Subcutaneous abdominal adipose tissue (tissue), 5 donors: Measurements from ENCODE around the gene NBAS.

ENCODE experiments used
- H3K27ac ChIP-seq: one replicate; pipeline ENCODE4 v1.7.0; 2013; ENCODE audit warnings: low read depth, mild to moderate bottlenecking, inconsistent platforms, low read length, moderate library complexity
- H3K27me3 ChIP-seq, 5 donors: one replicate each; pipeline ENCODE4 v1.7.0; 2013; ENCODE audit warnings: low read length in 5 of 5, inconsistent platforms in 1 of 5; ENCODE audit not compliant: control insufficient read depth in 5 of 5, insufficient read depth in 4 of 5
- H3K36me3 ChIP-seq, 5 donors: one replicate each; pipeline ENCODE4 v1.7.0; 2013; ENCODE audit warnings: low read length in 5 of 5; ENCODE audit not compliant: control insufficient read depth in 5 of 5, insufficient read depth in 5 of 5
- H3K4me1 ChIP-seq, 5 donors: one replicate each; pipeline ENCODE4 v1.7.0; 2013; ENCODE audit warnings: low read length in 5 of 5, mild to moderate bottlenecking in 3 of 5, moderate library complexity in 1 of 5; ENCODE audit not compliant: control insufficient read depth in 5 of 5, insufficient read depth in 5 of 5
- H3K4me3 ChIP-seq, 5 donors: one replicate each; pipeline ENCODE4 v1.7.0; 2013; ENCODE audit warnings: low read length in 5 of 5, low read depth in 1 of 5
- H3K9ac ChIP-seq, 5 donors: one replicate each; pipeline ENCODE4 v1.7.0; 2013; ENCODE audit warnings: low read length in 5 of 5, mild to moderate bottlenecking in 4 of 5, moderate library complexity in 3 of 5
- H3K9me3 ChIP-seq, 5 donors: one replicate each; pipeline ENCODE4 v1.7.0; 2013; ENCODE audit warnings: low read length in 5 of 5; ENCODE audit not compliant: control insufficient read depth in 5 of 5
- donor health status: healthy.
- donor health status: healthy.
- donor health status: healthy.
- donor health status: healthy.
- donor health status: healthy.

The NBAS gene

DNA sequence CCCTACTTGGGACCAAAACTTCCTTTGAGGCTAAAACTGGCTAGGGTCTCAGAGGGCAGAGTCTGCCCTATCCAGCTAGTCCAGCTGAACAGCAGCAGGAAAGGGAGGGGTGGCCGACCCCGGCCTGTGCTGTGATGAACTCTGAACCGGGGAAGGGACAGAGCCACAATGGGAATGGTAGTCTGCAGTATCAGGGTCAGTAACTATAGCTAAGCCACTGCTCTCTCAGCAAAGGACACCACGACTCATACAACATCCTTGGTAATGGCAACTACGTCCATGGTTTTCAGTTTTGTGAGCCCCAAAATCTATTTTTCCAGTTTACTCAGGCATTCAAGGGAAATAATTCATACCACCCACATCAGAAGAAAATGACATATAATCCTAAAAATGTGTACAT, 75.2 kb downstream of the NBAS start:
- H3K27ac ChIP-seq: no peak overlapping the region
- no peaks in the 10 kb centered on the region for H3K9me3 ChIP-seq
- H3K9ac ChIP-seq: no peak overlapping the region
- H3K36me3 ChIP-seq: peaks cover 30 to 52% (median 44%) of the 10 kb centered on the region in 5 donors
- no peak overlapping the region for H3K4me3 ChIP-seq
- no peaks in the 10 kb centered on the region for H3K27me3 ChIP-seq
- no peaks in the 10 kb centered on the region for H3K4me1 ChIP-seq

DNA sequence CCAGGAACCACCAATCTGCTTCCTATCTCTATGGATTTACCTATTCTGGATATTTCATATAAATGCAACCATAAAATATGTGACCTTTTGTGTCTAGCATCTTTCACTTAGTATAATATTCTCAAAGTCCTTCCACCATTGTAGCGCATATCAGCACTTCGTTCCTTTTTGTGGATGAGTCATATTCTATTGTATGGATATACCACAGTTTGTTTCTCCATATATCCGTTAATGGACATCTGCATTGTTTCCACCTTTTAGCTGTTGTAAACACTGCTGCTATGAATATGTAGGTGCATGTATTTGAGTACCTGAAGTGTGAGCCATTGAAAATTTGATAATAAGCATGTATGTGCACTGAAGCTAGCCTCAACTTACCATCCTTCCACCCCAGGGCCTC, 80.1 kb downstream of the NBAS start:
- Histone ChIP-seq H3K4me3 (no peak overlapping the region), H3K27ac (no peak overlapping the region), H3K27me3 (no peaks in the 10 kb centered on the region), H3K36me3 (peaks cover 24 to 46% (median 30%) of the 10 kb centered on the region in 5 donors), H3K4me1 (no peaks in the 10 kb centered on the region), H3K9me3 (no peaks in the 10 kb centered on the region), H3K9ac (no peak overlapping the region)

DNA sequence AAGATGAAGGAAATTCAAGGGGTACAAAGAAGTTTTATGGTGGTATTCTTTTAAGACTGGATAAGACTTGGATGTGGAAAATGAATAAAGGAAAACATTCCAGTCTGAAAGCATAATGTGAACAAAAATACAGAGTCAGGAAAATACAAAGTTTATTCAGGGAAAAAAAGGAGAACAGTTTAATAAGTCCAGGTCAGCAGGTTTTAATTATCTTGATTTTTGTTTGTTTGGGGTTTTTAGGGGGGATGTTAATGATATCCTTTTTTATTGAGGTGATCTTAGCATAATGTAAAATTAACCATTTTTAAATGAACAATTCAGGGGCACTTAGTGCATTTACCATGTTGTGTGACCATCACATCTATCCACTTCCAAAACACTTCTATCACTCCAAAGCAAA, 80.6 kb downstream of the NBAS start:
- no peak overlapping the region for H3K9ac ChIP-seq
- no peaks in the 10 kb centered on the region for H3K4me1 ChIP-seq
- H3K36me3 ChIP-seq: peaks cover 19 to 47% (median 30%) of the 10 kb centered on the region in 5 donors
- H3K9me3 ChIP-seq: no peaks in the 10 kb centered on the region
- H3K27me3 ChIP-seq: no peaks in the 10 kb centered on the region
- no peak overlapping the region for H3K4me3 ChIP-seq
- no peak overlapping the region for H3K27ac ChIP-seq

DNA sequence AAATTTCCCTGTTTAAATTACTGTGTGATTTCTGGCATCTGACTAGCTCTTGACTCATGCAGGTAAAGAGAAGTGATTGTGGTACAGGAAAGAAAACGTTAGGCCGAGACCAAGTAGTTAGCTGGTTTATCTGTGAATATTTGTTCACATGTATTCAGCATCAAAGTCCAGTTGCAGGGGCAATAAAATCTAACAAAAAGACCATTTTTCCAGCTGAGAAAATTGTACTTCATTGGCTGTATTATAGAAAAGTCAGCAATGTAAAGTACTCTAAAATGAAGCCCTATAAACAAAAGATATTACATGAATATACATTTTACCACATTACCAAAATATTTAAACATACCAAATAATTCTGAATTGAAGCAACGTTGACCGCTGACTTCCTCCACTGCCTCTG, 88.3 kb downstream of the NBAS start:
- Histone ChIP-seq H3K27me3 (no peaks in the 10 kb centered on the region), H3K4me1 (no peaks in the 10 kb centered on the region), H3K9ac (no peak overlapping the region), H3K36me3 (peaks cover 33 to 45% (median 39%) of the 10 kb centered on the region in 5 donors), H3K9me3 (no peaks in the 10 kb centered on the region), H3K4me3 (no peak overlapping the region), H3K27ac (no peak overlapping the region)

DNA sequence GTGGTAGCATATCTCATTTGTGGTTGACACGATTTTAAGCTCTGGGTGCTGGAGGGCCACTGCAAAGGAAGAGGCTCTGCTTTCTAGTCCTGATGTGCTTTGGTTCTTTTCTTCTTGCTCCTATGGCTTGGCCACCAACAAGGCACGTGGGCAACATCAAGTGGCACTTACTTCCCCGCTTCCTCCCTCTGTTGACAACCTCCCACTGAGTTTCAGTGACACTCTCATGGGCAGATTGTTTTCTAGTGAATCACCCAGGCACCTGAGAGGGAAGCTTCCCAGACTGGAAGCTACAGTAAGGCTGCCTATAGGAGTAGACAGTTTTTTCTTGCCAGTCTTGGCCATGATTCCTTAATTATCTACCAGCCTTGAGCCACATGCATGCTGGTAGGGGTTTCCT, 89.0 kb downstream of the NBAS start:
- Histone ChIP-seq H3K4me3 (no peak overlapping the region), H3K9ac (no peak overlapping the region), H3K27me3 (no peaks in the 10 kb centered on the region), H3K4me1 (no peaks in the 10 kb centered on the region), H3K27ac (no peak overlapping the region), H3K9me3 (no peaks in the 10 kb centered on the region), H3K36me3 (peaks cover 33 to 49% (median 42%) of the 10 kb centered on the region in 5 donors)

DNA sequence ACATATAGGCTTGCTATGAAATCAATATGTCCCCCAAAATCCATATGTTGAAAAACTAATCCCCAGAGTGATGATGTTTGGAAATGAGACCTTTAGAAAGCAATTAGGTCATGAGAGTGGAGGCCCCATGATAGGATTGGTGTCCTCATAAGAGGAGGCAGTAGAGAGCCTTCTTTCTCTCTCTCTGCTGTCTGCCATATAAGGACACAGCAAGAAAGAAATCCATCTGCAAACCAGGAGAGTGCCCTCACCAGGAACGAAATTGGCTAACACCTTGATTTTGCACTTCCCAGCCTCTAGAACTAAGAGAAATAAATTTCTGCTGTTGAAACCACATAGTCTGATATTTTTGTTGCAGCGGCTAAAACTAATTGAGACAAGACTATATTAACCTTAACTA, 89.5 kb downstream of the NBAS start:
- H3K4me1 ChIP-seq: no peaks in the 10 kb centered on the region
- H3K27me3 ChIP-seq: no peaks in the 10 kb centered on the region
- no peak overlapping the region for H3K9ac ChIP-seq
- H3K9me3 ChIP-seq: no peaks in the 10 kb centered on the region
- no peak overlapping the region for H3K27ac ChIP-seq
- H3K36me3 ChIP-seq: peaks cover 36 to 52% (median 46%) of the 10 kb centered on the region in 5 donors
- H3K4me3 ChIP-seq: no peak overlapping the region

DNA sequence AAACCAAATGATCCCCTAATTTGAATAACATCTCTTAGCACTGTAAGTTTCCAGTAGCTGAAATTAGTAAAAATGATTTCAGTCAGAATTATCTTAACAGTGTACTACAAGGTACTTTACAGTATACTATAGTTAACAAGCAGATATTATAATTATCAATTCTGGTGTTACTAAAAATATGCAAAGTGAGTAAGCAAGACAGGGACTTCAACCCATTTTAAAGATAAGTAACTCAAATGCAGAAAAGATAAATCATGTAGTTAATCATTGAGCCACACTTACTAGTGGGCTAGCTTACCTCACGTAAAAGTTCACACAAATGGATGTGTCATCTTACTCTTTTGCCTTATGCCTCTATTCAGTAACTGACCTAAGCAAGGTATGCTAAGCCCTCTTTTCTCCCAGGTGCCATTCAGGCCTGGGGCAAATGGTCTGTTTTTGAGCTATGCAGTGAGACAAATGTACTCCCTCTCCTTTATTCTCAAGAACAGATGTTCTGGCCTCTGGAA, 101.0 kb downstream of the NBAS start:
- Histone ChIP-seq H3K4me1 (peaks cover 0 to 20% (median 5%) of the 10 kb centered on the region in 5 donors), H3K9me3 (no peaks in the 10 kb centered on the region), H3K36me3 (peaks cover 14 to 45% (median 26%) of the 10 kb centered on the region in 5 donors), H3K9ac (no peak overlapping the region), H3K27me3 (no peaks in the 10 kb centered on the region), H3K27ac (no peak overlapping the region), H3K4me3 (no peak overlapping the region)

DNA sequence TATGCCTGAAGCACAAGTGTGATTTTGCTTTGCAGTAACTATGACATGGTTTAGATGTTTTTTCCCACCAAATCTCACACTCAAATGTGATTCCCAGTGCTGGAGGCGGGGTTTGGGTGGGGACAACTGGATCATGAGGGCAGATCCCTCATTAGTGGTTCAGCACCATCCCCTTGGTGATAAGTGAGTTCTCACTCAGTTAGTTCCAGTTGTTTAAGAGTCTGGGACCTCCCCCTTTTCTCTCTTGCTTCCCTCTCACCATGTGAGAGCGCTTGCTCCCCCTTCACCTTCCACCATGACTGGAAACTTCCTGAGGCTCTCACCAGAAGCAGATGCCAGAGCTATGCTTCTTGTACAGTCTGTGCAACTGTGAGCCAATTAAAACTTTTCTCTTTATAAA, 102.9 kb downstream of the NBAS start:
- peaks cover 0 to 21% (median 5%) of the 10 kb centered on the region in 5 donors for H3K4me1 ChIP-seq
- no peak overlapping the region for H3K4me3 ChIP-seq
- no peak overlapping the region for H3K27ac ChIP-seq
- peaks cover 8 to 36% (median 20%) of the 10 kb centered on the region in 5 donors for H3K36me3 ChIP-seq
- no peak overlapping the region for H3K9ac ChIP-seq
- H3K27me3 ChIP-seq: no peaks in the 10 kb centered on the region
- H3K9me3 ChIP-seq: no peaks in the 10 kb centered on the region

DNA sequence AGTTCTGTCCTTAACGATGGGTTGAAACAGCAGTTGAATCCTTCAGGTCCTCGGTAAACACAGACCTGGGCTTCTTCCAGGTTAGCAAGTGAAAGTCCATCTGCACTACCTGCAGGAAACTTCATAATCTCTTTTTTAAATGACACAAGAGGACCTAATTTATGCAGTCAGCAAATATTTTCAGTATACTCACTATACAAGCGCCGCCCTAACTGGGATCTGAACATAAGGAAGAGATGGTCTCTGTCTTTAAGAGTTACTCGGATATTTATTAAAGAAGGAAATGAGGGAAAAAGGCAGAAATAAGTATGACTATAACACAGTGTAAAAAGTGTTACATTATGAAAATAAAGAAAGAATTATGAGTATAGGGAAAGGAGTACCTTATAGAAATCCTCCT, 103.3 kb downstream of the NBAS start:
- no peaks in the 10 kb centered on the region for H3K9me3 ChIP-seq
- no peak overlapping the region for H3K4me3 ChIP-seq
- peaks cover 0 to 21% (median 5%) of the 10 kb centered on the region in 5 donors for H3K4me1 ChIP-seq
- H3K9ac ChIP-seq: no peak overlapping the region
- H3K27me3 ChIP-seq: no peaks in the 10 kb centered on the region
- peaks cover 8 to 33% (median 18%) of the 10 kb centered on the region in 5 donors for H3K36me3 ChIP-seq
- no peak overlapping the region for H3K27ac ChIP-seq

DNA sequence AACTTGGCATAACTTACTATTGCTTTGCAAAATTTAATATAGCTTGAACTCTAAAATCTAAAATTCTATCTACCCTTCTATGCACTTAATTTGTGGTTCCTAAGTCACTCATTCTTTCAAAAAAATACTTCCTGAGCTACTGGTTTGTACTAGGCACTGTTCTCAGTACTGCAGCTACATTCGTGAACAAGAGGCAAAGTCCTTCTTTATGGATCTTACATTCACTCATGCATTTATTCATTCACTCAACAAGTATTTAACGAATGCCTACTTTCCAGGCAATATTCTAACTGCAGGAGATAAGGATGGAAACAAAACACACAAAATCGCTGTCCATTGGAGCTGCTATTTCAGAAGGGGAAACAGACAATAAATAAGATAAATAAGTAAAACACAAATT, 104.8 kb downstream of the NBAS start:
- Histone ChIP-seq H3K27ac (peak overlapping the region; percentile 6), H3K27me3 (no peaks in the 10 kb centered on the region), H3K36me3 (peaks cover 8 to 25% (median 15%) of the 10 kb centered on the region in 5 donors), H3K9ac (no peak overlapping the region), H3K9me3 (no peaks in the 10 kb centered on the region), H3K4me3 (no peak overlapping the region), H3K4me1 (peaks cover 0 to 21% (median 5%) of the 10 kb centered on the region in 5 donors)
